Spleen (tissue), 7 donors: ENCODE measurements around the gene MAGI2.

Source experiments
- POLR2A ChIP-seq, 3 donors: fragments of 450-650 bp; IDR thresholded peaks; one replicate each; pipeline ENCODE4 v1.5.1; 2017; ENCODE audit warnings: antibody characterized with exemption in 3 of 3, mild to moderate bottlenecking in 1 of 3
- POLR2AphosphoS5 ChIP-seq, 3 donors: sonication (generic); formaldehyde crosslinking; IDR thresholded peaks; one replicate each; pipeline ENCODE4 v1.5.1; 2017; ENCODE audit warnings: antibody characterized with exemption in 3 of 3
- TF ChIP-seq, protein P1 (sequence below), 11 experiments: fragments of 200-600 bp in 7 of 11; fragments of 450-650 bp in 4 of 11; sonication (generic) in 4 of 11; IDR thresholded peaks in 8 of 11; conservative IDR thresholded peaks in 3 of 11; 1 replicate in 7 of 11; 2 replicates in 4 of 11; pipeline versions ENCODE4 v1.4.0 to v1.8.0; 2016 to 2021; ENCODE audit warnings: antibody characterized with exemption in 11 of 11, inconsistent platforms in 4 of 11, mild to moderate bottlenecking in 1 of 11
- donor health status: DM: no; HTN: no; CAD: no; lungs with moderate emphysema.
- donor health status: DM: no; HTN: no; CAD: no.
- donor health status: DM: no; HTN: no; CAD: no.

DNA sequence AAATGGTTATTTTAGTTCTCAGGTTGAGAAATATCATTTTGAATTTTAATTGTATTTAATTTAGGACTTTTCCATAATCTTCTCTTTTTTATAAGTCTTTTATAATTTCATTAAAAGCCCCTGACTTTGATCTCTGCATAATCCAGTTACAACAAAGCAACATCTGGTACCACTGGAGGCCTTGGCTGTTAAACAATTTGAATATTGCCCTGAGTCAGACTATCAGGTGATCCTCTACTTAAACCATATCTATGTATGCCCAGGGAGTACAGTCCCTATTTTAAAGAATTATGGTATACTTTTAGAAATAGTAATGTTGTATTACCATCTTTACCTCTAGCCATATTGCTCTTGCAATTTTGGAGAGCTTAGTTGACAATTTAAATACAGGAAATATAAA, 119.1 kb downstream of the MAGI2 start:
- TF ChIP-seq, protein P1, sequence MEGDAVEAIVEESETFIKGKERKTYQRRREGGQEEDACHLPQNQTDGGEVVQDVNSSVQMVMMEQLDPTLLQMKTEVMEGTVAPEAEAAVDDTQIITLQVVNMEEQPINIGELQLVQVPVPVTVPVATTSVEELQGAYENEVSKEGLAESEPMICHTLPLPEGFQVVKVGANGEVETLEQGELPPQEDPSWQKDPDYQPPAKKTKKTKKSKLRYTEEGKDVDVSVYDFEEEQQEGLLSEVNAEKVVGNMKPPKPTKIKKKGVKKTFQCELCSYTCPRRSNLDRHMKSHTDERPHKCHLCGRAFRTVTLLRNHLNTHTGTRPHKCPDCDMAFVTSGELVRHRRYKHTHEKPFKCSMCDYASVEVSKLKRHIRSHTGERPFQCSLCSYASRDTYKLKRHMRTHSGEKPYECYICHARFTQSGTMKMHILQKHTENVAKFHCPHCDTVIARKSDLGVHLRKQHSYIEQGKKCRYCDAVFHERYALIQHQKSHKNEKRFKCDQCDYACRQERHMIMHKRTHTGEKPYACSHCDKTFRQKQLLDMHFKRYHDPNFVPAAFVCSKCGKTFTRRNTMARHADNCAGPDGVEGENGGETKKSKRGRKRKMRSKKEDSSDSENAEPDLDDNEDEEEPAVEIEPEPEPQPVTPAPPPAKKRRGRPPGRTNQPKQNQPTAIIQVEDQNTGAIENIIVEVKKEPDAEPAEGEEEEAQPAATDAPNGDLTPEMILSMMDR (IDR thresholded peaks at IDR 0.05 in 8 of 11, conservative IDR thresholded peaks at IDR 0.05 in 3 of 11), result no peak
- TF ChIP-seq POLR2A (IDR thresholded peaks at IDR 0.05) (no peak), POLR2AphosphoS5 (IDR thresholded peaks at IDR 0.05) (no peak)
